ENCODE measurements around the gene PDGFRB. TPM values are rescaled to one million over a fixed set of nuclear protein-coding genes. Genes with fewer than 3 reads are reported as not detected.

Gene PDGFRB
- total RNA-seq, 4 donors from 2014 or later = 171 to 354 (median 217) TPM

GRCh38 chr5:150082374-150082773, 73.3 kb downstream of the PDGFRB start:
- Histone ChIP-seq H3K4me1 (peaks cover 0 to 10% (median 2%) of the 10 kb centered on the region in 4 donors), H3K9me3 (no peaks in the 10 kb centered on the region), H3K36me3 (no peaks in the 10 kb centered on the region), H3K4me3 (peak overlapping the region in 1 of 4 donors; percentile 47), H3K27ac (peak overlapping the region in 1 of 4 donors; percentile 35), H3K27me3 (no peaks in the 10 kb centered on the region)
- 52 to 55% methylated on average over 3 of the region's 3 CpGs for WGBS, 2 donors
- DNase-seq (ENCODE audit: low spot score in 2 of 2) = no peak
- TF ChIP-seq EP300 (IDR thresholded peaks at IDR 0.05) (no peak), CTCF (IDR thresholded peaks at IDR 0.05) (no peak), POLR2A (IDR thresholded peaks at IDR 0.05) (no peak)

GRCh38 chr5:150081541-150082283, 73.9 kb downstream of the PDGFRB start:
- peak overlapping the region in 1 of 4 donors; percentile 47 for H3K4me3 ChIP-seq
- DNase-seq (ENCODE audit: low spot score in 2 of 2) = peak; percentile 25 to 48
- H3K36me3 ChIP-seq = no peaks in the 10 kb centered on the region
- H3K27me3 ChIP-seq = no peaks in the 10 kb centered on the region
- H3K9me3 ChIP-seq = no peaks in the 10 kb centered on the region
- TF ChIP-seq POLR2A (IDR thresholded peaks at IDR 0.05) (no peak), EP300 (IDR thresholded peaks at IDR 0.05) (peak in 1 of 2 donors; percentile 75)
- H3K27ac ChIP-seq = peak overlapping the region in 1 of 4 donors; percentile 35
- WGBS, 2 donors = 18 to 22% methylated on average over 12 to 15 of the region's 15 CpGs
- peaks cover 0 to 10% (median 2%) of the 10 kb centered on the region in 4 donors for H3K4me1 ChIP-seq

DNA sequence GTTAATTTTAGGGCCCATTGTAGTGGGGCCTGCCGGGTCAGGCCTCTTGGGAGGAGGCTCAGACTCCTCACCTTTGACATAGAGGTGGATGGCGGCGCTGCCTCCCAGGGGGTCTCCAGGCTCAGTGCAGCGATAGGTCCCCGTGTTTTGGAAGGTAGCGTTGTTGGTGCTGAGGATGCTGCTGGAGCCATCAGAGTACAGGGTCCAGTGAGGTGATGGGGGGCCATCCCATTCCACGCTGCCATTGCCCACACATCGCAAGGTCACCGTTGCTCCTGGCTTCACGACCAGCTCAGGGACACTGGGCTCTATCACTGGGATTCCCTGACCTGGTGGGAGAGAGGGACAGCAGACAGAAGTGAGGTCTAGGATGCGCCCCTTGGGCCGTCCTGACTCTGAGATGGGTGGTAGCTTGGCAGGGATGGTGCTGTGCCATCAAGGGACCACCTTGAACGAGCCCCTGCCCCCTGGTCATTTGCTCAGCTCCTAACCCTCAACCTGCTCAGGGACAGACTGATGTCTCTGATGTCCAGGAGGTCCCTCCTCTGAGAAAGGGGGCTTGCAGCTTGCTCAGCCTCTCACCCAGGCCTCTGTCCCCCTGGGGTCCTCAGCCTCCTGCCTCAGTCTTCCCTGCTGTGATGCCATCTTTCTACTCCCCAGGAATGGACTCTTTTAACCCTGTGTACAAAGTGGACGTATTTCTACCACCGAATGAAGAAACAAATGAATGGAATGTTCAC, 74.8 kb downstream of the PDGFRB start:
- no peak overlapping the region for H3K4me3 ChIP-seq
- peaks cover 0 to 10% (median 2%) of the 10 kb centered on the region in 4 donors for H3K4me1 ChIP-seq
- no peaks in the 10 kb centered on the region for H3K36me3 ChIP-seq
- H3K9me3 ChIP-seq = no peaks in the 10 kb centered on the region
- H3K27ac ChIP-seq = no peak overlapping the region
- TF ChIP-seq EP300 (IDR thresholded peaks at IDR 0.05) = no peak
- TF ChIP-seq CTCF (IDR thresholded peaks at IDR 0.05) = no peak
- TF ChIP-seq POLR2A (IDR thresholded peaks at IDR 0.05) = no peak
- DNase-seq (ENCODE audit: low spot score in 2 of 2) = no peak
- WGBS, 2 donors = 78 to 83% methylated on average over 10 to 15 of the region's 15 CpGs
- H3K27me3 ChIP-seq = no peaks in the 10 kb centered on the region

GRCh38 chr5:150079909-150080461, 75.7 kb downstream of the PDGFRB start:
- no peaks in the 10 kb centered on the region for H3K36me3 ChIP-seq
- no peaks in the 10 kb centered on the region for H3K9me3 ChIP-seq
- peaks cover 0 to 10% (median 2%) of the 10 kb centered on the region in 4 donors for H3K4me1 ChIP-seq
- no peak for DNase-seq (ENCODE audit: low spot score in 2 of 2)
- no peaks in the 10 kb centered on the region for H3K27me3 ChIP-seq
- H3K4me3 ChIP-seq = no peak overlapping the region
- WGBS, 2 donors = 95 to 97% methylated on average over 14 to 19 of the region's 19 CpGs
- no peak for TF ChIP-seq EP300 (IDR thresholded peaks at IDR 0.05)
- no peak for TF ChIP-seq POLR2A (IDR thresholded peaks at IDR 0.05)
- no peak for TF ChIP-seq CTCF (IDR thresholded peaks at IDR 0.05)
- no peak overlapping the region for H3K27ac ChIP-seq

GRCh38 chr5:150078802-150079689, 76.6 kb downstream of the PDGFRB start:
- 90 to 94% methylated on average over 7 of the region's 7 CpGs for WGBS, 2 donors
- H3K4me1 ChIP-seq = peaks cover 0 to 10% (median 2%) of the 10 kb centered on the region in 4 donors
- no peaks in the 10 kb centered on the region for H3K36me3 ChIP-seq
- no peaks in the 10 kb centered on the region for H3K27me3 ChIP-seq
- TF ChIP-seq EP300 (IDR thresholded peaks at IDR 0.05) = no peak
- TF ChIP-seq POLR2A (IDR thresholded peaks at IDR 0.05) = no peak
- TF ChIP-seq CTCF (IDR thresholded peaks at IDR 0.05) = no peak
- H3K9me3 ChIP-seq = no peaks in the 10 kb centered on the region
- no peak overlapping the region for H3K4me3 ChIP-seq
- DNase-seq (ENCODE audit: low spot score in 2 of 2) = no peak
- no peak overlapping the region for H3K27ac ChIP-seq
